ENCODE results near the gene RAD51AP2. TPM values are rescaled to one million over a fixed set of nuclear protein-coding genes. Genes with fewer than 3 reads are reported as not detected.

RAD51AP2 gene
- total and polyA plus RNA-seq, 4 donors = 0.46 TPM; not detected in 3

DNA sequence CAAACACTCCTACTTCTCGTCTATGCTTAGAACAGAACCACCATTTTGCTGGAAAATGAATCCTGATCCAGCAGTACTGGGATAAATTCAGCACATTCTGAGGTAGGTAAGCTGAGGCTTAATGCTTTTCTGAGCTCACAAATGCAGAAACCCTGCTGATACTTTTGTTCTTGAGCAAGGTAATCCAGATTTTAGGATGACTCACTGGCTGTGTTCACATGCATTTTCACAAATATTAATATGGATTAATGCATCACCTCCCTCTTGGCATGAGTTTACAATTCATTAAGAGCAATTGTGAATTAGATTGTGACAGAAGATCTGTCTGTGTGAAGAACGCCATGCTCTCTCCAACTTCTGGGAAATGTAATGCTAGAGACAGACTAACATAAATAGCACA, 42.2 kb downstream of the RAD51AP2 start:
- Histone ChIP-seq H3K9ac (ENCODE audit: insufficient read depth in 1 of 2, low read length in 2 of 2) (no peak overlapping the region), H3K4me3 (no peak overlapping the region), H3K27ac (ENCODE audit: low read depth in 1 of 2, low read length in 1 of 2) (no peak overlapping the region), H3K36me3 (ENCODE audit: control insufficient read depth in 4 of 4, insufficient read depth in 4 of 4, low read length in 4 of 4) (no peaks in the 10 kb centered on the region), H3K9me3 (ENCODE audit: control insufficient read depth in 4 of 4, insufficient read depth in 3 of 4, low read length in 3 of 4) (no peaks in the 10 kb centered on the region), H3K27me3 (ENCODE audit: control insufficient read depth in 3 of 3, insufficient read depth in 3 of 3, low read length in 2 of 3) (no peaks in the 10 kb centered on the region), H3K4me1 (ENCODE audit: control insufficient read depth in 5 of 5, insufficient read depth in 5 of 5, low read length in 5 of 5) (peaks cover 0 to 3% (median 0%) of the 10 kb centered on the region in 5 donors)
- TF ChIP-seq, protein P1, sequence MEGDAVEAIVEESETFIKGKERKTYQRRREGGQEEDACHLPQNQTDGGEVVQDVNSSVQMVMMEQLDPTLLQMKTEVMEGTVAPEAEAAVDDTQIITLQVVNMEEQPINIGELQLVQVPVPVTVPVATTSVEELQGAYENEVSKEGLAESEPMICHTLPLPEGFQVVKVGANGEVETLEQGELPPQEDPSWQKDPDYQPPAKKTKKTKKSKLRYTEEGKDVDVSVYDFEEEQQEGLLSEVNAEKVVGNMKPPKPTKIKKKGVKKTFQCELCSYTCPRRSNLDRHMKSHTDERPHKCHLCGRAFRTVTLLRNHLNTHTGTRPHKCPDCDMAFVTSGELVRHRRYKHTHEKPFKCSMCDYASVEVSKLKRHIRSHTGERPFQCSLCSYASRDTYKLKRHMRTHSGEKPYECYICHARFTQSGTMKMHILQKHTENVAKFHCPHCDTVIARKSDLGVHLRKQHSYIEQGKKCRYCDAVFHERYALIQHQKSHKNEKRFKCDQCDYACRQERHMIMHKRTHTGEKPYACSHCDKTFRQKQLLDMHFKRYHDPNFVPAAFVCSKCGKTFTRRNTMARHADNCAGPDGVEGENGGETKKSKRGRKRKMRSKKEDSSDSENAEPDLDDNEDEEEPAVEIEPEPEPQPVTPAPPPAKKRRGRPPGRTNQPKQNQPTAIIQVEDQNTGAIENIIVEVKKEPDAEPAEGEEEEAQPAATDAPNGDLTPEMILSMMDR (IDR thresholded peaks at IDR 0.05; ENCODE audit: control extremely low read depth, extremely low read depth) = no peak
- WGBS, 2 donors = 69 to 81% methylated on average over 2 of the region's 2 CpGs
- DNase-seq (no peak), ATAC-seq (ENCODE audit: insufficient read depth, low FRiP score) (no peak)

DNA sequence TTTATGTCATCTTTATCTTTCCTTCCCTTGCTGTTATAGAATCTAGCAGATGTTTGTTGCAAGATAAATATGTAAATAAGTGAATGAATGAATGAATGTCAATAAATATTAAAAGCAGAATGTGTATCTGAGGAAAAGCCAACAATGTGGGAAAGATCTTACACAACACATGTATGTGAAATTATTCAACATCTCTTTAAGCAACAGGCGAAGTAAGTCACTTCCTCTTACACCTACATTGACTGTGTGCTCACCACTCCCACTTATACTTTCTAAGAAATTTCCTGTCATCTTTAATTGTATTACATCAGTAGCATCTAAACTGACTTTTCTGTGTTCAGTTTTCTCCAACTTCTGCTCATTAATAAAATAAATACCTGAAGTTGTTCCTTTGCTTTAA, 43.0 kb downstream of the RAD51AP2 start:
- DNase-seq = no peak
- Histone ChIP-seq H3K27me3 (ENCODE audit: control insufficient read depth in 3 of 3, insufficient read depth in 3 of 3, low read length in 2 of 3) (no peaks in the 10 kb centered on the region), H3K9me3 (ENCODE audit: control insufficient read depth in 4 of 4, insufficient read depth in 3 of 4, low read length in 3 of 4) (peaks cover 0 to 3% (median under 1%) of the 10 kb centered on the region in 4 donors), H3K4me3 (no peak overlapping the region), H3K36me3 (ENCODE audit: control insufficient read depth in 4 of 4, insufficient read depth in 4 of 4, low read length in 4 of 4) (no peaks in the 10 kb centered on the region), H3K9ac (ENCODE audit: insufficient read depth in 1 of 2, low read length in 2 of 2) (no peak overlapping the region), H3K27ac (ENCODE audit: low read depth in 1 of 2, low read length in 1 of 2) (no peak overlapping the region), H3K4me1 (ENCODE audit: control insufficient read depth in 5 of 5, insufficient read depth in 5 of 5, low read length in 5 of 5) (peaks cover 0 to 3% (median 0%) of the 10 kb centered on the region in 5 donors)
- WGBS, 2 donors = 27 to 57% methylated on average over 1 of the region's 1 CpG
- TF ChIP-seq, protein P1 (IDR thresholded peaks at IDR 0.05; ENCODE audit: control extremely low read depth, extremely low read depth) = no peak
- ATAC-seq (ENCODE audit: insufficient read depth, low FRiP score) = no peak

DNA sequence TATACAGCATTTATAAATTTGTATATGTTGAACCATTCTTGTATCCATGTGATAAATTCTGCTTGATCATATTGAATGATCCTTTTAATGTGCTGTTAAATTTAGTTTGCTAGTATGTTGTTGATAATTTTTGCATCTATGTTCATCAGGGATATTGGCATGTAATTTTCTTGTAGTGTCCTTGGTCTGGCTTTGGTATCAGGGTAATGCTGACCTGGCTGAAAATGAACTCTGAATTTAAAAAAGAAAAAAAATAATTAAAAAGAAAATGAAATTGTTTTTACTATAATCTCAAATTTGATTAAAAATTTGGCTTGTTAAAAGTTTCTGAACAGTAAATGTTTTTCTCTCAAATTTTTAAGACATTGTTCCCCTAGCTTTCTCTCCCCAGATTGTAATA, 46.3 kb downstream of the RAD51AP2 start:
- Histone ChIP-seq H3K4me3 (no peak overlapping the region), H3K36me3 (ENCODE audit: control insufficient read depth in 4 of 4, insufficient read depth in 4 of 4, low read length in 4 of 4) (no peaks in the 10 kb centered on the region), H3K27ac (ENCODE audit: low read depth in 1 of 2, low read length in 1 of 2) (no peak overlapping the region), H3K9ac (ENCODE audit: insufficient read depth in 1 of 2, low read length in 2 of 2) (no peak overlapping the region), H3K27me3 (ENCODE audit: control insufficient read depth in 3 of 3, insufficient read depth in 3 of 3, low read length in 2 of 3) (no peaks in the 10 kb centered on the region), H3K4me1 (ENCODE audit: control insufficient read depth in 5 of 5, insufficient read depth in 5 of 5, low read length in 5 of 5) (peaks cover 0 to 2% (median 0%) of the 10 kb centered on the region in 5 donors), H3K9me3 (ENCODE audit: control insufficient read depth in 4 of 4, insufficient read depth in 3 of 4, low read length in 3 of 4) (peaks cover 0 to 5% (median 3%) of the 10 kb centered on the region in 4 donors)
- TF ChIP-seq, protein P1 (IDR thresholded peaks at IDR 0.05; ENCODE audit: control extremely low read depth, extremely low read depth) = no peak
- DNase-seq (no peak), ATAC-seq (ENCODE audit: insufficient read depth, low FRiP score) (no peak)
